K562 (cell line): ENCODE results near the gene CXCL6.

Source experiments
- CTCF ChIP-seq, 3 experiments: IDR thresholded peaks in 2 of 3; conservative IDR thresholded peaks in 1 of 3; 2 replicates each; pipeline ENCODE4 v1.5.1; 2011 to 2012; ENCODE audit warnings: low read length in 3 of 3, mild to moderate bottlenecking in 3 of 3, control low read depth in 2 of 3, improper control_type of control experiment in 1 of 3, inconsistent platforms in 1 of 3, low read depth in 1 of 3, mixed read lengths in 1 of 3, moderate library complexity in 1 of 3; ENCODE audit not compliant: insufficient read depth in 2 of 3
- FOXA1 ChIP-seq: fragments of 450-650 bp; IDR thresholded peaks from 2 replicates; pipeline ENCODE4 v1.6.1; 2016; ENCODE audit warnings: mild to moderate bottlenecking, borderline replicate concordance
- FOXK2 ChIP-seq, 2 experiments: fragments of 450-650 bp; IDR thresholded peaks in 1 of 2; conservative IDR thresholded peaks in 1 of 2; 2 replicates each; pipeline ENCODE4 v1.6.1; 2016; ENCODE audit warnings: low read depth in 2 of 2, mild to moderate bottlenecking in 1 of 2
- IRF2 ChIP-seq: sonication (generic); formaldehyde crosslinking; IDR thresholded peaks from 2 replicates; pipeline ENCODE4 v1.8.1; 2022; ENCODE audit warnings: mild to moderate bottlenecking, missing genetic modification reagents
- NRF1 ChIP-seq, 2 experiments: fragments of 450-650 bp; IDR thresholded peaks in 1 of 2; conservative IDR thresholded peaks in 1 of 2; 2 replicates each; pipeline ENCODE4 v1.6.1; 2014; ENCODE audit warnings: mild to moderate bottlenecking in 2 of 2
- RFX1 ChIP-seq: fragments of 450-650 bp; IDR thresholded peaks from 2 replicates; pipeline ENCODE4 v1.6.1; 2016; ENCODE audit warnings: mild to moderate bottlenecking, moderate library complexity
- SREBF1 ChIP-seq: fragments of 150-350 bp; IDR thresholded peaks from 2 replicates; pipeline ENCODE4 v1.6.1; 2014; ENCODE audit warnings: antibody characterized with exemption, low read depth, low read length, borderline replicate concordance
- U2AF2 ChIP-seq: fragments of 200-400 bp; formaldehyde crosslinking; optimal IDR thresholded peaks from 2 replicates; pipeline ENCODE3; 2017; ENCODE audit warnings: low read depth, mild to moderate bottlenecking, low read length
- USF2 ChIP-seq: sonication (generic); formaldehyde crosslinking; IDR thresholded peaks from 2 replicates; pipeline ENCODE4 v1.5.0; 2020; ENCODE audit warnings: missing genetic modification reagents
- ZEB2 ChIP-seq: fragments of 450-650 bp; IDR thresholded peaks from 2 replicates; pipeline ENCODE4 v1.6.1; 2016
- ZFP36 ChIP-seq: fragments of 150-350 bp; IDR thresholded peaks from 2 replicates; pipeline ENCODE4 v1.6.1; 2018; ENCODE audit warnings: low read length, low read depth; ENCODE audit not compliant: partially characterized antibody
- ZNF174 ChIP-seq: fragments of 250-450 bp; sonication (Bioruptor Pico); IDR thresholded peaks from 2 replicates; pipeline ENCODE4 v1.4.0; 2020; ENCODE audit warnings: mild to moderate bottlenecking
- TF ChIP-seq, protein P1 (sequence below): fragments of 450-650 bp; IDR thresholded peaks from 2 replicates; pipeline ENCODE4 v1.6.1; 2018; ENCODE audit not compliant: partially characterized antibody
- TF ChIP-seq, protein P2 (sequence below), 3 experiments: fragments of 200-800 bp in 1 of 3; fragments of 250-450 bp in 1 of 3; fragments of 450-650 bp in 1 of 3; sonication (Bioruptor Pico) in 1 of 3; sonication (Bioruptor generic) in 1 of 3; formaldehyde crosslinking in 1 of 3; IDR thresholded peaks; 2 replicates each; pipeline versions ENCODE4 v1.6.1 to v1.8.0; 2016 to 2022; ENCODE audit warnings: mild to moderate bottlenecking in 2 of 3, missing genetic modification characterization in 2 of 3, missing compliant biosample characterization in 1 of 3, moderate library complexity in 1 of 3

- TF ChIP-seq FOXA1 (no peak), ZNF174 (CRISPR knock-in tag) (no peak), CTCF (IDR thresholded peaks at IDR 0.05 in 2 of 3, conservative IDR thresholded peaks at IDR 0.05 in 1 of 3; ENCODE audit: insufficient read depth in 2 of 3, low read depth in 1 of 3, low read length in 3 of 3) (no peak), ZEB2 (no peak), RFX1 (no peak), SREBF1 (no peak), ZFP36 (no peak), USF2 (no peak), IRF2 (CRISPR knock-in tag) (no peak), NRF1 (conservative IDR thresholded peaks at IDR 0.05 in 1 of 2, IDR thresholded peaks at IDR 0.05 in 1 of 2) (no peak), FOXK2 (conservative IDR thresholded peaks at IDR 0.05 in 1 of 2, IDR thresholded peaks at IDR 0.05 in 1 of 2; ENCODE audit: low read depth in 2 of 2) (no peak), U2AF2 (no peak)
- TF ChIP-seq, protein P1, sequence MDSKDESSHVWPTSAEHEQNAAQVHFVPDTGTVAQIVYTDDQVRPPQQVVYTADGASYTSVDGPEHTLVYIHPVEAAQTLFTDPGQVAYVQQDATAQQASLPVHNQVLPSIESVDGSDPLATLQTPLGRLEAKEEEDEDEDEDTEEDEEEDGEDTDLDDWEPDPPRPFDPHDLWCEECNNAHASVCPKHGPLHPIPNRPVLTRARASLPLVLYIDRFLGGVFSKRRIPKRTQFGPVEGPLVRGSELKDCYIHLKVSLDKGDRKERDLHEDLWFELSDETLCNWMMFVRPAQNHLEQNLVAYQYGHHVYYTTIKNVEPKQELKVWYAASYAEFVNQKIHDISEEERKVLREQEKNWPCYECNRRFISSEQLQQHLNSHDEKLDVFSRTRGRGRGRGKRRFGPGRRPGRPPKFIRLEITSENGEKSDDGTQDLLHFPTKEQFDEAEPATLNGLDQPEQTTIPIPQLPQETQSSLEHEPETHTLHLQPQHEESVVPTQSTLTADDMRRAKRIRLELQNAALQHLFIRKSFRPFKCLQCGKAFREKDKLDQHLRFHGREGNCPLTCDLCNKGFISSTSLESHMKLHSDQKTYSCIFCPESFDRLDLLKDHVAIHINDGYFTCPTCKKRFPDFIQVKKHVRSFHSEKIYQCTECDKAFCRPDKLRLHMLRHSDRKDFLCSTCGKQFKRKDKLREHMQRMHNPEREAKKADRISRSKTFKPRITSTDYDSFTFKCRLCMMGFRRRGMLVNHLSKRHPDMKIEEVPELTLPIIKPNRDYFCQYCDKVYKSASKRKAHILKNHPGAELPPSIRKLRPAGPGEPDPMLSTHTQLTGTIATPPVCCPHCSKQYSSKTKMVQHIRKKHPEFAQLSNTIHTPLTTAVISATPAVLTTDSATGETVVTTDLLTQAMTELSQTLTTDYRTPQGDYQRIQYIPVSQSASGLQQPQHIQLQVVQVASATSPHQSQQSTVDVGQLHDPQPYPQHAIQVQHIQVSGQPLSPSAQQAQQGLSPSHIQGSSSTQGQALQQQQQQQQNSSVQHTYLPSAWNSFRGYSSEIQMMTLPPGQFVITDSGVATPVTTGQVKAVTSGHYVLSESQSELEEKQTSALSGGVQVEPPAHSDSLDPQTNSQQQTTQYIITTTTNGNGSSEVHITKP = no peak
- TF ChIP-seq, protein P2, sequence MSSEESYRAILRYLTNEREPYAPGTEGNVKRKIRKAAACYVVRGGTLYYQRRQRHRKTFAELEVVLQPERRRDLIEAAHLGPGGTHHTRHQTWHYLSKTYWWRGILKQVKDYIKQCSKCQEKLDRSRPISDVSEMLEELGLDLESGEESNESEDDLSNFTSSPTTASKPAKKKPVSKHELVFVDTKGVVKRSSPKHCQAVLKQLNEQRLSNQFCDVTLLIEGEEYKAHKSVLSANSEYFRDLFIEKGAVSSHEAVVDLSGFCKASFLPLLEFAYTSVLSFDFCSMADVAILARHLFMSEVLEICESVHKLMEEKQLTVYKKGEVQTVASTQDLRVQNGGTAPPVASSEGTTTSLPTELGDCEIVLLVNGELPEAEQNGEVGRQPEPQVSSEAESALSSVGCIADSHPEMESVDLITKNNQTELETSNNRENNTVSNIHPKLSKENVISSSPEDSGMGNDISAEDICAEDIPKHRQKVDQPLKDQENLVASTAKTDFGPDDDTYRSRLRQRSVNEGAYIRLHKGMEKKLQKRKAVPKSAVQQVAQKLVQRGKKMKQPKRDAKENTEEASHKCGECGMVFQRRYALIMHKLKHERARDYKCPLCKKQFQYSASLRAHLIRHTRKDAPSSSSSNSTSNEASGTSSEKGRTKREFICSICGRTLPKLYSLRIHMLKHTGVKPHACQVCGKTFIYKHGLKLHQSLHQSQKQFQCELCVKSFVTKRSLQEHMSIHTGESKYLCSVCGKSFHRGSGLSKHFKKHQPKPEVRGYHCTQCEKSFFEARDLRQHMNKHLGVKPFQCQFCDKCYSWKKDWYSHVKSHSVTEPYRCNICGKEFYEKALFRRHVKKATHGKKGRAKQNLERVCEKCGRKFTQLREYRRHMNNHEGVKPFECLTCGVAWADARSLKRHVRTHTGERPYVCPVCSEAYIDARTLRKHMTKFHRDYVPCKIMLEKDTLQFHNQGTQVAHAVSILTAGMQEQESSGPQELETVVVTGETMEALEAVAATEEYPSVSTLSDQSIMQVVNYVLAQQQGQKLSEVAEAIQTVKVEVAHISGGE (CRISPR knock-in tag; IDR thresholded peaks at IDR 0.05) = no peak
Observed at GRCh38 chr4:73831569-73831968, 4.9 kb upstream of the CXCL6 start.
